CD4-positive, alpha-beta T cell (primary cell): Measurements from ENCODE around the gene SEMA3D. TPM values are rescaled to one million over a fixed set of nuclear protein-coding genes. Genes with fewer than 3 reads are reported as not detected.

Experiments
- ATAC-seq: fragments of 200-7000 bp; cut with Tn5 transposase; one replicate; pipeline ENCODE4 v1.10.0; 2022; ENCODE audit warnings: mild to moderate bottlenecking; ENCODE audit not compliant: poor library complexity
- CTCF ChIA-PET: fragments of 350-600 bp; sonication (Branson Sonifier 250); formaldehyde crosslinking; loops from one replicate; lab custom pipeline; 2021; ENCODE audit warnings: antibody characterized with exemption, inconsistent platforms; lab: Charles Lee
- POLR2A ChIA-PET: fragments of 350-600 bp; sonication (Branson Sonifier 250); formaldehyde crosslinking; loops from one replicate; lab custom pipeline; 2021; ENCODE audit warnings: antibody characterized with exemption, inconsistent platforms; lab: Charles Lee
- DNase-seq, 14 experiments: peaks; one replicate each; pipeline ENCODE4 v3.0.0-alpha.2; 2013 to 2020; ENCODE audit warnings: mixed read lengths in 2 of 14
- H3K27ac ChIP-seq, 2 donors: one replicate each; pipeline versions ENCODE4 v1.5.1 to v1.7.0; 2013; ENCODE audit warnings: low read length in 2 of 2, low read depth in 1 of 2, mild to moderate bottlenecking in 1 of 2
- H3K27me3 ChIP-seq, 2 experiments: 1 replicate in 1 of 2; 2 replicates in 1 of 2; pipeline versions ENCODE4 v1.6.1 to v1.7.0; 2013; ENCODE audit warnings: low read length in 2 of 2, control low read depth in 1 of 2, mild to moderate bottlenecking in 1 of 2, moderate library complexity in 1 of 2; ENCODE audit not compliant: insufficient read depth in 2 of 2, control insufficient read depth in 1 of 2
- H3K36me3 ChIP-seq: one replicate; pipeline ENCODE4 v1.6.1; 2013; ENCODE audit warnings: low read length, control low read depth; ENCODE audit not compliant: insufficient read depth
- H3K4me1 ChIP-seq: one replicate; pipeline ENCODE4 v1.6.1; 2013; ENCODE audit warnings: low read length, control low read depth; ENCODE audit not compliant: insufficient read depth
- H3K4me3 ChIP-seq: one replicate; pipeline ENCODE4 v1.5.1; 2013; ENCODE audit warnings: mild to moderate bottlenecking, low read length, moderate library complexity
- H3K9me3 ChIP-seq, 2 experiments: 1 replicate in 1 of 2; 2 replicates in 1 of 2; pipeline versions ENCODE4 v1.6.1 to v1.7.0; 2013; ENCODE audit warnings: low read length in 2 of 2, mild to moderate bottlenecking in 2 of 2, control low read depth in 1 of 2, moderate library complexity in 1 of 2; ENCODE audit not compliant: control insufficient read depth in 1 of 2, insufficient read depth in 1 of 2
- H3K27ac Mint-ChIP-seq: one replicate; pipeline ENCODE4 v1.8.0; 2020; ENCODE audit warnings: mixed read lengths
- H3K27me3 Mint-ChIP-seq: one replicate; pipeline ENCODE4 v1.8.0; 2021; ENCODE audit warnings: mixed read lengths
- H3K36me3 Mint-ChIP-seq: one replicate; pipeline ENCODE4 v1.8.0; 2021; ENCODE audit warnings: low read depth, mixed read lengths
- H3K4me1 Mint-ChIP-seq: one replicate; pipeline ENCODE4 v1.8.0; 2021; ENCODE audit warnings: low read depth, mixed read lengths
- H3K4me3 Mint-ChIP-seq: one replicate; pipeline ENCODE4 v1.8.0; 2020; ENCODE audit warnings: mild to moderate bottlenecking, mixed read lengths
- H3K9me3 Mint-ChIP-seq: one replicate; pipeline ENCODE4 v1.8.0; 2020; ENCODE audit warnings: mixed read lengths
- intact Hi-C, 2 experiments: fragments of 100-400 bp; cut with DNase I in 1 of 2; cut with micrococcal nuclease in 1 of 2; formaldehyde crosslinking; loops; one replicate each; pipeline versions ENCODE4 v1.15.1 to v1.9.0; 2023 to 2025; cut with DNase I, micrococcal nuclease
- total RNA-seq, 174 experiments: library from RNA in 2 of 174; stranded (reverse) in 2 of 174; gene quantifications; one replicate each; pipeline ENCODE4 v1.2.3 and lab custom pipeline; 2021 to 2026
- TF ChIP-seq, protein P1 (sequence below): fragments of 200-600 bp; IDR thresholded peaks from one replicate; pipeline ENCODE4 v1.8.0; 2022; ENCODE audit warnings: antibody characterized with exemption, mild to moderate bottlenecking

SEMA3D gene
- total RNA-seq, 2 experiments from 2014 or later, result not detected

DNA sequence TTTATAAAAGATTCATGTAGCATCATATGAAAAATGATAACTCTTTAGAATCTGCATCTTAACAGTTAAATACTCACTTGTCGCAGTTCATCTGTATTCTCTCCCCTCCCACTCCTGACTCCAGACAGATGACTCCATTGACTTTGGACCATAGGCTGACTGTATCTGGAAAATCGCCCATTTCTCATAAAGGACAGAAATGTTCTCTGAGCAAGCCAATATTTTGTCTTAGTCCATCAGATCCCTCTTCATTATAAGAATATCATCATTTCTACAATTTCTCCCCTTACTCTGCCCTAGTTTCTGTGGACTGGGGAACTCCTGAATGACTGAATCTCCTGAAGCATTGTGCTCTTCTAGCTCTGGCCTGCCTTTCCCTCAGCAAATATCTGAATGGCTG lies 125.4 kb downstream of the SEMA3D start:
- Histone ChIP-seq H3K9me3 (no peaks in the 10 kb centered on the region), H3K4me1 (no peaks in the 10 kb centered on the region), H3K27ac (no peak overlapping the region), H3K27me3 (no peaks in the 10 kb centered on the region), H3K36me3 (no peaks in the 10 kb centered on the region), H3K4me3 (no peak overlapping the region)
- Mint-ChIP-seq H3K4me3 (no peak overlapping the region), H3K9me3 (no peaks in the 10 kb centered on the region), H3K36me3 (no peaks in the 10 kb centered on the region), H3K27ac (no peak overlapping the region), H3K4me1 (no peaks in the 10 kb centered on the region), H3K27me3 (no peaks in the 10 kb centered on the region)
- ATAC-seq (no peak), DNase-seq (no peak)
- intact Hi-C loops, result no loop called here
- POLR2A ChIA-PET, result no interaction called here
- TF ChIP-seq, protein P1, sequence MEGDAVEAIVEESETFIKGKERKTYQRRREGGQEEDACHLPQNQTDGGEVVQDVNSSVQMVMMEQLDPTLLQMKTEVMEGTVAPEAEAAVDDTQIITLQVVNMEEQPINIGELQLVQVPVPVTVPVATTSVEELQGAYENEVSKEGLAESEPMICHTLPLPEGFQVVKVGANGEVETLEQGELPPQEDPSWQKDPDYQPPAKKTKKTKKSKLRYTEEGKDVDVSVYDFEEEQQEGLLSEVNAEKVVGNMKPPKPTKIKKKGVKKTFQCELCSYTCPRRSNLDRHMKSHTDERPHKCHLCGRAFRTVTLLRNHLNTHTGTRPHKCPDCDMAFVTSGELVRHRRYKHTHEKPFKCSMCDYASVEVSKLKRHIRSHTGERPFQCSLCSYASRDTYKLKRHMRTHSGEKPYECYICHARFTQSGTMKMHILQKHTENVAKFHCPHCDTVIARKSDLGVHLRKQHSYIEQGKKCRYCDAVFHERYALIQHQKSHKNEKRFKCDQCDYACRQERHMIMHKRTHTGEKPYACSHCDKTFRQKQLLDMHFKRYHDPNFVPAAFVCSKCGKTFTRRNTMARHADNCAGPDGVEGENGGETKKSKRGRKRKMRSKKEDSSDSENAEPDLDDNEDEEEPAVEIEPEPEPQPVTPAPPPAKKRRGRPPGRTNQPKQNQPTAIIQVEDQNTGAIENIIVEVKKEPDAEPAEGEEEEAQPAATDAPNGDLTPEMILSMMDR, result no peak
- CTCF ChIA-PET, result no interaction called here

DNA sequence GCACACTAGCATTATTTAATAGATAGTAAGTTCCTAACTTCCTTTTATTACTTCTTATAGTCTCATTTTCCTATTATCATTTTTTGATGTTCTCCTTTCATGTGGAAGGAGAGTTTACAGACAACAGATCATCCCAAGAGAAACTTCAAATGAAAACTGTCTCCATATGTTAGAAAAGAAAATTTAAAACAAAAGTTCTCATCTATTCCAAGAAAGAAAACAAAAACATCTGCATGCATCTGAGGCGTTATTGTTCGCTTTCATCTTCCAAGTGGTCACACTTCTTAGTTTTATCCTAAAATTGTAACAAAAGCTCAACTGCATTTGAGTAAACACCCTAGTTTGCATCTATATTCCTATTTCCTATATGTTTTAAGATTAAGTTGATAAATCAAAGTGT lies 126.2 kb downstream of the SEMA3D start:
- TF ChIP-seq, protein P1, result no peak
- CTCF ChIA-PET, result no interaction called here
- Mint-ChIP-seq H3K27me3 (no peaks in the 10 kb centered on the region), H3K4me1 (no peaks in the 10 kb centered on the region), H3K9me3 (no peaks in the 10 kb centered on the region), H3K27ac (no peak overlapping the region), H3K36me3 (no peaks in the 10 kb centered on the region), H3K4me3 (no peak overlapping the region)
- no peak overlapping the region for H3K27ac ChIP-seq
- H3K4me1 ChIP-seq, result no peaks in the 10 kb centered on the region
- H3K4me3 ChIP-seq, result no peak overlapping the region
- POLR2A ChIA-PET, result no interaction called here
- ATAC-seq (no peak), DNase-seq (no peak)
- no peaks in the 10 kb centered on the region for H3K9me3 ChIP-seq
- H3K27me3 ChIP-seq, result no peaks in the 10 kb centered on the region
- intact Hi-C loops, result no loop called here
- H3K36me3 ChIP-seq, result no peaks in the 10 kb centered on the region

DNA sequence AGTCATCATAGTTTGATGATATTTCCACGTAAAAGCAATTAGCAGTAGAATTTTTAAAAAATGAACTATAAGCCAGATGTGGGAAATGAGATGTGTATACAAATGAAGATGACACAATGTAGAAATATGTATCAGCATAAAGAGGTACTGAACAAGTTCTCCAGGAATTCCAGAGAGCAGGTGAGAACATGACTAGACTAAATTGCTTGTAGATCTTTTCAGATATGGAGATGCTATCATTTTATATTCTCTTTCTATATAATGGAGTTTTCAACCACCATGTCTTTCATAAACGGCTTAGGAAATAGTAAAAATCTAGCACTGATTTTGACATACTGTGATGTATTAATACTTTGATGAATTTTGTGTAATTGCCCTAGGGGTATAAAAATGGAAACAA lies 130.9 kb downstream of the SEMA3D start:
- ChIA-PET CTCF (no interaction called here), POLR2A (no interaction called here)
- Histone ChIP-seq H3K4me3 (no peak overlapping the region), H3K27ac (no peak overlapping the region), H3K4me1 (no peaks in the 10 kb centered on the region), H3K9me3 (no peaks in the 10 kb centered on the region), H3K27me3 (no peaks in the 10 kb centered on the region), H3K36me3 (no peaks in the 10 kb centered on the region)
- Mint-ChIP-seq H3K36me3 (no peaks in the 10 kb centered on the region), H3K4me3 (no peak overlapping the region), H3K9me3 (no peaks in the 10 kb centered on the region), H3K4me1 (no peaks in the 10 kb centered on the region), H3K27ac (no peak overlapping the region), H3K27me3 (no peaks in the 10 kb centered on the region)
- no peak for ATAC-seq
- intact Hi-C loops, result no loop called here
- TF ChIP-seq, protein P1, result no peak
- no peak for DNase-seq
